GM10248 (cell line): Measurements from ENCODE around the gene MTA1.

Experiments
- CTCF ChIA-PET: fragments of 300-600 bp; sonication (Branson Sonifier 250); formaldehyde crosslinking; extraction: SDS; loops from one replicate; lab custom pipeline; 2021; ENCODE audit warnings: antibody characterized with exemption; lab: Yijun Ruan, JAX
- POLR2A ChIA-PET: fragments of 350-650 bp; sonication (Branson Sonifier 250); formaldehyde crosslinking; extraction: SDS; loops from one replicate; lab custom pipeline; 2020; ENCODE audit warnings: antibody characterized with exemption; lab: Yijun Ruan, JAX
- DNase-seq: peaks from one replicate; pipeline ENCODE4 v3.0.0; 2012; ENCODE audit errors: extremely low spot score
- TF ChIP-seq, protein P1 (sequence below): IDR thresholded peaks from 2 replicates; pipeline ENCODE4 v1.5.1; 2012; ENCODE audit warnings: mild to moderate bottlenecking, low read depth; ENCODE audit errors: extremely low read depth, missing control alignments, control extremely low read depth

The MTA1 gene

DNA sequence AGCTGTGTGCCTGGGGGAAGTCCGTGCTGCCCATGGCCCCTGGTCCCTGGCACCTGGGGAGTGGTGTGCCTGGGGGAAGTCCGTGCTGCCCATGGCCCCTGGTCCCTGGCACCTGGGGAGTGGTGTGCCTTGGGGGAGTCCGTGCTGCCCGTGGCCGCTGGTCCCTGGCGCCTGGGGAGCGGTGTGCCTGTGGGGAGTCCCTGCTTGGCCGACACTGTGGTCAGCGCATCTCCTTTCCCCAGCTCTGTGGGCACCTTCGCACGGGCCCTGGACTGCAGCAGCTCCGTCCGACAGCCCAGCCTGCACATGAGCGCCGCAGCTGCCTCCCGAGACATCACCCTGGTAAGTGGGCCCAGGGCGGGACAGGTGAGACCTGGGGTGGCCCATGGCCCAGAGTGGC, 40.5 kb downstream of the MTA1 start:
- TF ChIP-seq, protein P1, sequence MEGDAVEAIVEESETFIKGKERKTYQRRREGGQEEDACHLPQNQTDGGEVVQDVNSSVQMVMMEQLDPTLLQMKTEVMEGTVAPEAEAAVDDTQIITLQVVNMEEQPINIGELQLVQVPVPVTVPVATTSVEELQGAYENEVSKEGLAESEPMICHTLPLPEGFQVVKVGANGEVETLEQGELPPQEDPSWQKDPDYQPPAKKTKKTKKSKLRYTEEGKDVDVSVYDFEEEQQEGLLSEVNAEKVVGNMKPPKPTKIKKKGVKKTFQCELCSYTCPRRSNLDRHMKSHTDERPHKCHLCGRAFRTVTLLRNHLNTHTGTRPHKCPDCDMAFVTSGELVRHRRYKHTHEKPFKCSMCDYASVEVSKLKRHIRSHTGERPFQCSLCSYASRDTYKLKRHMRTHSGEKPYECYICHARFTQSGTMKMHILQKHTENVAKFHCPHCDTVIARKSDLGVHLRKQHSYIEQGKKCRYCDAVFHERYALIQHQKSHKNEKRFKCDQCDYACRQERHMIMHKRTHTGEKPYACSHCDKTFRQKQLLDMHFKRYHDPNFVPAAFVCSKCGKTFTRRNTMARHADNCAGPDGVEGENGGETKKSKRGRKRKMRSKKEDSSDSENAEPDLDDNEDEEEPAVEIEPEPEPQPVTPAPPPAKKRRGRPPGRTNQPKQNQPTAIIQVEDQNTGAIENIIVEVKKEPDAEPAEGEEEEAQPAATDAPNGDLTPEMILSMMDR, result no peak
- ChIA-PET CTCF (no interaction called here), POLR2A (no interaction called here)
- no peak for DNase-seq

DNA sequence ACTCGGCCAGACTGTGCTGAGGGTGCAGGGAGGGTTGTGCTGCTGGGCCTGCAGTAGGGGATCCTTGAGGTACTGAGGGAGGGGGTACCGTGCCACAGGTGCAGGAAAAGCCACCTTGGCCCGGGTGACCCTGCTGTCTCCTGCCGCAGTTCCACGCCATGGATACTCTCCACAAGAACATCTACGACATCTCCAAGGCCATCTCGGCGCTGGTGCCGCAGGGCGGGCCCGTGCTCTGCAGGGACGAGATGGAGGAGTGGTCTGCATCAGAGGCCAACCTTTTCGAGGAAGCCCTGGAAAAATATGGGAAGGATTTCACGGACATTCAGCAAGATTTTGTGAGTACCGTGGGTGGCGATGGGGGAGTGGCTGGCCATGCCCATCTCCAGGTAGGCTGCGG, 41.0 kb downstream of the MTA1 start:
- DNase-seq, result no peak
- TF ChIP-seq, protein P1, result no peak
- CTCF ChIA-PET, result no interaction called here
- POLR2A ChIA-PET, result no interaction called here

DNA sequence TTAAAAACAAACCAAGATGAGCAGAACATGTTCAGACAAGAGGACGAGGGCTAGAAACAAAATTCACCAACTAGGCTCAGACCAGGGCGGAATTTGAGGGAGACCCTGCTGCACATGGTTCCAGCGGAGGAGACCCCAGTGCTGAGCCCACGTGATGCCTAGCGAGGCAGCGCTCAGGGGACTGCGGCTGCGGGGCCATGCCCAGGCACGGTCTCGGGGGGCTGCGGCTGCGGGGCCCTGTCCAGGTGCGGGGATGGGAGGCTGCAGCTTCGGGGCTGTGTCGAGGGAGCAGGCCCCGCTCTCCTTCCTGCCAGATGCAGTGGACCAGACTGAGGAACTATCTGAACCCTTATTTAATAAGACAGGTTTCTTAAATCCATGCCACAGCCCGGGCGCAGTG, 42.3 kb downstream of the MTA1 start:
- CTCF ChIA-PET, result no interaction called here

DNA sequence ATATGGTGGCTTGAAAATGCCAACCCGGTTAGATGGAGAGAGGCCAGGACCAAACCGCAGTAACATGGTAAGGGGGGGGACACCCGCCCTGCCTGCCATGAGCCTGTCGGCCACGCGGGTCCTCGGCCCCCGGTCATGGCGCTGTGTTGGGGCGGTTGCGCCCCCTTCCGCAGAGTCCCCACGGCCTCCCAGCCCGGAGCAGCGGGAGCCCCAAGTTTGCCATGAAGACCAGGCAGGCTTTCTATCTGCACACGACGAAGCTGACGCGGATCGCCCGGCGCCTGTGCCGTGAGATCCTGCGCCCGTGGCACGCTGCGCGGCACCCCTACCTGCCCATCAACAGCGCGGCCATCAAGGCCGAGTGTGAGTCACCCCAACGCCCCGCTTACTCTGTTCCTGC, 44.9 kb downstream of the MTA1 start:
- DNase-seq, result no peak
- ChIA-PET CTCF (no interaction called here), POLR2A (no interaction called here)
- TF ChIP-seq, protein P1, result no peak

More for the DNA sequence above, 42.3 kb downstream of the MTA1 start:
- POLR2A ChIA-PET, result no interaction called here
- TF ChIP-seq, protein P1, result no peak
- DNase-seq, result no peak

DNA sequence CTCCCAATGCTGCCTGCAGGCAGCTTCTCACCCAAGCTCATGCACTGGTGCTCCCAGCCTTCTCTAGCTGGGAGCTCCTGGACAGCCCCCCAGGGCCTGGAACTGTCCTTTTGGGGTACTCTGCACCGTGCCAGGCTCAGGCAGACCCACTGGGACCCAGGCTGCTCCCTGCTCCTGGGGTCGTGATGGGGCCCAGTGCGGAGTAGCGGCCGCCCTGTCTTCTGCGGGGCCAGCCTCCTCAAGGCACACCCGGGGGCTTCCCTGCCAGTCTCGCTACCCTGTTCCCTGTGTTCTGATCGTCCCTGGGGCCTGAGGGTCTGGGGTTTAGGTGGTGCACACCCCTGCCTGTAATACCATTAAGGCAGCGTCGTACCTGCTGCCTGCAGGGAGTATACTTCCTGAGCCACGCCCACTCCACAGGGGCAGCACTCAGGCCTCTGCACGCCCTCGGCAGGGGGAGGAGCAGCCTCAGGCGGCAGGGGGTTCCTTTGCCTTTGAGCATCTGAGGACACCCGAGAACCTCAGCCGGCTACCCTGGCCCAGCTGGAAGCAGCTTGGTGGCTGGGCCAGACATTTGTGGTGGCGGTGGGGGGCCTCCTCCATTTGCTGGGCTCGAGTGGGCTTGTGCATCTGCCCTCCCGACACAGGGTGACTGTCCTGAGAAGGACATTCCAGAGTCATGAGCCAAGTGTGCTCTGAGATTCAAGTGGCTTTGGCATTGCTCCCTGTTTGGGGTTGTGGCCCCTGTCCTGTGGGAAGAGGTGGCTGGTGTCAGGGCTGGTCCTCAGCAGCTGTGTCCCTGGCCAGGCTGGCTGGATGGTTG, 45.8 kb downstream of the MTA1 start:
- ChIA-PET CTCF (interaction anchor here (4.0 kb wide), 1 partner anchor 24 kb away, joined by 13 read pairs; no protein-coding TSS in a partner anchor), POLR2A (no interaction called here)
- TF ChIP-seq, protein P1, result no peak

DNA sequence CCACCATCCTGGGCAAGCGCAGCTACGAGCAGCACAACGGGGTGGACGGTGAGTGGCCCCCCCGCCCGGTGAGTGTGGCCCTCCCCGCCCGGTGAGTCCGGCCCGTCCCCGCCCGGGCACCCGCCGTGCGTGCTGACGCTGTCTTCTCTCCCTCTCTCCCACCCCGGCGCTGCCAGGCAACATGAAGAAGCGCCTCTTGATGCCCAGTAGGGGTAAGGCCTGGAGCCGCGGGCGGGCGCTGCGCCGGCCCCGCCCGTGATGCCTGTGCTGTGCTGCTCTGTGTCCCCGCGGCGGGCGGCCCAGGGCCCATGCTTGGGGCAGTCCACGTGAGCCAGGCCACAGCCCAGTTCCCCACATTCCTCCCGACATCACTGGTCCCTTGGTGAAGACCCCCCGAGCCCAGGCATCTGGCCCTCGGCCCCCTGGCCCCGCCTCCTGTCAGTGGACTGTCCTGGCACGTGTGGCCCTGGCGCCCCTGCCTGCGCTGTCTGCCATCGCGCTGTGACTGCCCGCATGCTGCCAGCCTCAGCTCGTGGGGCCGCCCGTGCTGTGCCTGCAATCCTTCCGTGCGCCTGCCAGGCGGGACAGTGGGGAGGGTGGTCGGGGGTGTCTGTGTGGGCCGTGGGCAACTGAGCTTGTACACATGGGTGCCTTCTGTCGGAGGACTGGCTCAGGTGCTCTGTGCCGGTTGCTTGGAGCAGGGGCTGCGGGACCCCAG, 47.1 kb downstream of the MTA1 start:
- ChIA-PET CTCF (interaction anchor here (4.0 kb wide), 1 partner anchor 23 kb away, joined by 13 read pairs; no protein-coding TSS in a partner anchor), POLR2A (no interaction called here)
- DNase-seq, result no peak
- TF ChIP-seq, protein P1, result no peak

More for the DNA sequence above, 45.8 kb downstream of the MTA1 start:
- DNase-seq, result no peak
